ENCODE measurements around the gene TEC. TPM values are rescaled to one million over a fixed set of nuclear protein-coding genes. Genes with fewer than 3 reads are reported as not detected.

Gene TEC
- total and polyA plus RNA-seq, 2 experiments from 2014 or later = 3.2 to 4.0 TPM

GRCh38 chr4:48258845-48259397, 10.7 kb downstream of the TEC start:
- H3K27ac ChIP-seq = no peak overlapping the region
- DNase-seq (ENCODE audit: low read depth in 1 of 2, low spot score in 1 of 2) = no peak
- no peak for TF ChIP-seq CTCF (IDR thresholded peaks at IDR 0.05; ENCODE audit: low read depth, low read length)
- no peaks in the 10 kb centered on the region for H3K27me3 ChIP-seq
- H3K4me1 ChIP-seq (ENCODE audit: low read depth) = peaks cover 14% of the 10 kb centered on the region
- H3K36me3 ChIP-seq = no peaks in the 10 kb centered on the region
- H3K4me3 ChIP-seq = no peak overlapping the region
- H3K9me3 ChIP-seq (ENCODE audit: low read depth) = no peaks in the 10 kb centered on the region

- Histone ChIP-seq H3K4me3 (no peak overlapping the region), H3K9me3 (ENCODE audit: low read depth) (no peaks in the 10 kb centered on the region), H3K4me1 (ENCODE audit: low read depth) (peaks cover 20% of the 10 kb centered on the region), H3K36me3 (no peaks in the 10 kb centered on the region), H3K27me3 (no peaks in the 10 kb centered on the region), H3K27ac (peak overlapping the region; percentile 78)
- DNase-seq (ENCODE audit: low read depth in 1 of 2, low spot score in 1 of 2) = no peak
- no peak for TF ChIP-seq CTCF (IDR thresholded peaks at IDR 0.05; ENCODE audit: low read depth, low read length)
These were observed 13.7 kb downstream of the TEC start for GRCh38 chr4:48255959-48256342.

GRCh38 chr4:48255072-48255958, 14.3 kb downstream of the TEC start:
- H3K4me1 ChIP-seq (ENCODE audit: low read depth) = peaks cover 20% of the 10 kb centered on the region
- no peak for TF ChIP-seq CTCF (IDR thresholded peaks at IDR 0.05; ENCODE audit: low read depth, low read length)
- no peaks in the 10 kb centered on the region for H3K27me3 ChIP-seq
- H3K36me3 ChIP-seq = no peaks in the 10 kb centered on the region
- peak overlapping the region; percentile 78 for H3K27ac ChIP-seq
- no peaks in the 10 kb centered on the region for H3K9me3 ChIP-seq (ENCODE audit: low read depth)
- H3K4me3 ChIP-seq = no peak overlapping the region
- peak in 1 of 2 donors; percentile 51 for DNase-seq (ENCODE audit: low read depth in 1 of 2, low spot score in 1 of 2)

- DNase-seq (ENCODE audit: low read depth in 1 of 2, low spot score in 1 of 2) = peak in 1 of 2 donors; percentile 94
- H3K4me1 ChIP-seq (ENCODE audit: low read depth) = peaks cover 20% of the 10 kb centered on the region
- no peaks in the 10 kb centered on the region for H3K36me3 ChIP-seq
- no peak overlapping the region for H3K27ac ChIP-seq
- H3K4me3 ChIP-seq = no peak overlapping the region
- TF ChIP-seq CTCF (IDR thresholded peaks at IDR 0.05; ENCODE audit: low read depth, low read length) = no peak
- no peaks in the 10 kb centered on the region for H3K27me3 ChIP-seq
- no peaks in the 10 kb centered on the region for H3K9me3 ChIP-seq (ENCODE audit: low read depth)
These were observed 15.1 kb downstream of the TEC start for GRCh38 chr4:48254381-48255071.

GRCh38 chr4:48252313-48252712, 17.3 kb downstream of the TEC start:
- Histone ChIP-seq H3K4me3 (no peak overlapping the region), H3K27me3 (no peaks in the 10 kb centered on the region), H3K4me1 (ENCODE audit: low read depth) (peaks cover 17% of the 10 kb centered on the region), H3K27ac (no peak overlapping the region), H3K36me3 (no peaks in the 10 kb centered on the region), H3K9me3 (ENCODE audit: low read depth) (no peaks in the 10 kb centered on the region)
- no peak for TF ChIP-seq CTCF (IDR thresholded peaks at IDR 0.05; ENCODE audit: low read depth, low read length)
- DNase-seq (ENCODE audit: low read depth in 1 of 2, low spot score in 1 of 2) = no peak
